Keratinocyte (primary cell): ENCODE results near the gene OVAAL.

Experiments used
- EZH2 ChIP-seq: IDR thresholded peaks from one replicate; pipeline ENCODE4 v1.6.1; 2012; ENCODE audit warnings: inconsistent platforms, mild to moderate bottlenecking, low read length, moderate library complexity
- TF ChIP-seq, protein P1 (sequence below), 3 experiments: IDR thresholded peaks in 1 of 3; conservative IDR thresholded peaks in 1 of 3; optimal IDR thresholded peaks in 1 of 3; 2 replicates in 2 of 3; 3 replicates in 1 of 3; pipeline versions ENCODE3 to v1.5.1; 2011; ENCODE audit warnings: low read length in 3 of 3, mild to moderate bottlenecking in 3 of 3, moderate library complexity in 2 of 3, control low read depth in 1 of 3, inconsistent platforms in 1 of 3; ENCODE audit not compliant: insufficient read depth in 2 of 3; ENCODE audit errors: extremely low read depth in 1 of 3

DNA sequence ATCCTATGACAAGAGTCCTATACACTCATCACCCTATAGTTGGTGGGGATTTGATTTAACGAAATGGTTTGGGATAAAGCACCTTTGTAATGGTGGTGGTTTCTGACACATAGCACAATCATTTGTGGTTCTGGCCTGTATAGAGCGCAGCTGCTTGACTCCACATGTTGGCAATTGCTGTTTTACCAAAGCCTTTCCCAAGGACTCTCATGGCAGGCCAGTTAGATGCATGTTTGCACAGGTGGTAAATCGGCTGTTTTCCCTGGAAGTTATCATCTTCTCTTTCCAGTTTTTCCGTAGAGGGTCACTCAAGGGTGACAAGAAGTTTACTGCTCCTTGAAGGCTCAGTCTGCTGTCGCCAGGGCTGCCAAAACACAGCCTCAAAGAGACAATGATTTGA is 56.0 kb downstream of the OVAAL start:
- TF ChIP-seq, protein P1, sequence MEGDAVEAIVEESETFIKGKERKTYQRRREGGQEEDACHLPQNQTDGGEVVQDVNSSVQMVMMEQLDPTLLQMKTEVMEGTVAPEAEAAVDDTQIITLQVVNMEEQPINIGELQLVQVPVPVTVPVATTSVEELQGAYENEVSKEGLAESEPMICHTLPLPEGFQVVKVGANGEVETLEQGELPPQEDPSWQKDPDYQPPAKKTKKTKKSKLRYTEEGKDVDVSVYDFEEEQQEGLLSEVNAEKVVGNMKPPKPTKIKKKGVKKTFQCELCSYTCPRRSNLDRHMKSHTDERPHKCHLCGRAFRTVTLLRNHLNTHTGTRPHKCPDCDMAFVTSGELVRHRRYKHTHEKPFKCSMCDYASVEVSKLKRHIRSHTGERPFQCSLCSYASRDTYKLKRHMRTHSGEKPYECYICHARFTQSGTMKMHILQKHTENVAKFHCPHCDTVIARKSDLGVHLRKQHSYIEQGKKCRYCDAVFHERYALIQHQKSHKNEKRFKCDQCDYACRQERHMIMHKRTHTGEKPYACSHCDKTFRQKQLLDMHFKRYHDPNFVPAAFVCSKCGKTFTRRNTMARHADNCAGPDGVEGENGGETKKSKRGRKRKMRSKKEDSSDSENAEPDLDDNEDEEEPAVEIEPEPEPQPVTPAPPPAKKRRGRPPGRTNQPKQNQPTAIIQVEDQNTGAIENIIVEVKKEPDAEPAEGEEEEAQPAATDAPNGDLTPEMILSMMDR (optimal IDR thresholded peaks at IDR 0.05 in 1 of 3, IDR thresholded peaks at IDR 0.05 in 1 of 3, conservative IDR thresholded peaks at IDR 0.05 in 1 of 3; ENCODE audit: extremely low read depth in 1 of 3, insufficient read depth in 2 of 3, low read length in 3 of 3) = no peak
- TF ChIP-seq EZH2 = no peak
